ENCODE results near the gene CLIC1. TPM values are rescaled to one million over a fixed set of nuclear protein-coding genes. Genes with fewer than 3 reads are reported as not detected.

The CLIC1 gene
- total RNA-seq, 4 donors from 2014 or later: 253 to 375 (median 362) TPM

DNA sequence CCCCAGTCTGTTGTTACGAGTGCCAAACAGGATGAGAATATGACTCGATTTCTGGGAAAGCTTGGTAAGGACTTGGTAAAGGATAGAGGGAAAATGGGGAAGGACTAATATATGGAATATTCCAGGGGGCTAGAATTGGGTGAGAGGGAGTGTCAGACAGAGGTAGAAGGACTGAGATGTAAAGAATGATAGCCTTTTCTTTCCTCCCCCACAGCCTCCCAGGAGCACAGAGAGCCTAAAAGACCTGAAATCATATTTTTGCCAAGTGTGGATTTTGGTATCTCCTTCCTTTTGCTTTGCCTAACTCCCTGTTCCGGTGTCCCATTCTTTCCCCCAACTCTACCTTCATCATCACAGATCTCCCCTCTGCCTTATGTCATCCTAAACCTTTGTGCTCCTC lies 6.6 kb upstream of the CLIC1 start:
- Histone ChIP-seq H3K36me3 (no peaks in the 10 kb centered on the region), H3K4me1 (peaks cover 5 to 29% (median 25%) of the 10 kb centered on the region in 4 donors), H3K9me3 (no peaks in the 10 kb centered on the region), H3K27me3 (no peaks in the 10 kb centered on the region), H3K4me3 (no peak overlapping the region), H3K27ac (no peak overlapping the region)
- in situ Hi-C loops (cut with MboI; ENCODE audit: low pct_ligation_motif_present in 1 of 4, low pct_unique_long_range_greater_than_20kb in 1 of 4, low sequenced_read_pairs in 3 of 4) (no loop called here), intact Hi-C loops (cut with DNase I; ENCODE audit: low total_unique reads) (no loop called here)
- TF ChIP-seq POLR2AphosphoS5 (IDR thresholded peaks at IDR 0.05) (no peak), EP300 (IDR thresholded peaks at IDR 0.05; ENCODE audit: low read depth) (no peak), POLR2A (IDR thresholded peaks at IDR 0.05) (no peak)
- TF ChIP-seq, protein P1, sequence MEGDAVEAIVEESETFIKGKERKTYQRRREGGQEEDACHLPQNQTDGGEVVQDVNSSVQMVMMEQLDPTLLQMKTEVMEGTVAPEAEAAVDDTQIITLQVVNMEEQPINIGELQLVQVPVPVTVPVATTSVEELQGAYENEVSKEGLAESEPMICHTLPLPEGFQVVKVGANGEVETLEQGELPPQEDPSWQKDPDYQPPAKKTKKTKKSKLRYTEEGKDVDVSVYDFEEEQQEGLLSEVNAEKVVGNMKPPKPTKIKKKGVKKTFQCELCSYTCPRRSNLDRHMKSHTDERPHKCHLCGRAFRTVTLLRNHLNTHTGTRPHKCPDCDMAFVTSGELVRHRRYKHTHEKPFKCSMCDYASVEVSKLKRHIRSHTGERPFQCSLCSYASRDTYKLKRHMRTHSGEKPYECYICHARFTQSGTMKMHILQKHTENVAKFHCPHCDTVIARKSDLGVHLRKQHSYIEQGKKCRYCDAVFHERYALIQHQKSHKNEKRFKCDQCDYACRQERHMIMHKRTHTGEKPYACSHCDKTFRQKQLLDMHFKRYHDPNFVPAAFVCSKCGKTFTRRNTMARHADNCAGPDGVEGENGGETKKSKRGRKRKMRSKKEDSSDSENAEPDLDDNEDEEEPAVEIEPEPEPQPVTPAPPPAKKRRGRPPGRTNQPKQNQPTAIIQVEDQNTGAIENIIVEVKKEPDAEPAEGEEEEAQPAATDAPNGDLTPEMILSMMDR (IDR thresholded peaks at IDR 0.05): no peak
- DNase-seq: no peak
- 83 to 94% methylated on average over 3 of the region's 3 CpGs for WGBS, 2 donors (ENCODE audit: low coverage in 1 of 2)

DNA sequence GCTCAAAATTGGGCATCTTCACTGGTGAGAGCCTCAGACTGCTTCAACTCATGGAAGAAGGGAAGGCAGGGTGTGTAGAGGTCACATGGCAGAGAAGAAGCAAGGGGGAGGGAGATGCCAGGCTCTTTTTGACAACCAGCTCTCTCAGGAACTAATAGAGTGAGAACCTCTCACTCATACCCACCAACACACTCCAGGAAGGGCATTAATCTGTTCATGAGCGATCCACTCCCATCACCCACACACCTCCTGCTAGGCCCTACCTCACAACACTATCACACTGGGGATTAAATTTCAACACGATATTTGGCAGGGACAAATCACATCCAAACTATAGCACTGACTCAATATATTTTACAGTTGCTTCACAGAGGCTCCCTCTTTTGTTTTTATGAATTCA lies 5.5 kb upstream of the CLIC1 start:
- no peak for DNase-seq
- no peak overlapping the region for H3K27ac ChIP-seq
- 81 to 93% methylated on average over 2 of the region's 2 CpGs for whole genome bisulfite sequencing, 2 donors (ENCODE audit: low coverage in 1 of 2)
- TF ChIP-seq POLR2A (IDR thresholded peaks at IDR 0.05): no peak
- TF ChIP-seq EP300 (IDR thresholded peaks at IDR 0.05; ENCODE audit: low read depth): no peak
- TF ChIP-seq POLR2AphosphoS5 (IDR thresholded peaks at IDR 0.05): no peak
- TF ChIP-seq, protein P1 (IDR thresholded peaks at IDR 0.05): no peak
- H3K4me3 ChIP-seq: no peak overlapping the region
- intact Hi-C loops (cut with DNase I; ENCODE audit: low total_unique reads) (no loop called here), in situ Hi-C loops (cut with MboI; ENCODE audit: low pct_ligation_motif_present in 1 of 4, low pct_unique_long_range_greater_than_20kb in 1 of 4, low sequenced_read_pairs in 3 of 4) (no loop called here)
- H3K36me3 ChIP-seq: no peaks in the 10 kb centered on the region
- no peaks in the 10 kb centered on the region for H3K9me3 ChIP-seq
- peaks cover 11 to 40% (median 32%) of the 10 kb centered on the region in 4 donors for H3K4me1 ChIP-seq
- H3K27me3 ChIP-seq: no peaks in the 10 kb centered on the region

DNA sequence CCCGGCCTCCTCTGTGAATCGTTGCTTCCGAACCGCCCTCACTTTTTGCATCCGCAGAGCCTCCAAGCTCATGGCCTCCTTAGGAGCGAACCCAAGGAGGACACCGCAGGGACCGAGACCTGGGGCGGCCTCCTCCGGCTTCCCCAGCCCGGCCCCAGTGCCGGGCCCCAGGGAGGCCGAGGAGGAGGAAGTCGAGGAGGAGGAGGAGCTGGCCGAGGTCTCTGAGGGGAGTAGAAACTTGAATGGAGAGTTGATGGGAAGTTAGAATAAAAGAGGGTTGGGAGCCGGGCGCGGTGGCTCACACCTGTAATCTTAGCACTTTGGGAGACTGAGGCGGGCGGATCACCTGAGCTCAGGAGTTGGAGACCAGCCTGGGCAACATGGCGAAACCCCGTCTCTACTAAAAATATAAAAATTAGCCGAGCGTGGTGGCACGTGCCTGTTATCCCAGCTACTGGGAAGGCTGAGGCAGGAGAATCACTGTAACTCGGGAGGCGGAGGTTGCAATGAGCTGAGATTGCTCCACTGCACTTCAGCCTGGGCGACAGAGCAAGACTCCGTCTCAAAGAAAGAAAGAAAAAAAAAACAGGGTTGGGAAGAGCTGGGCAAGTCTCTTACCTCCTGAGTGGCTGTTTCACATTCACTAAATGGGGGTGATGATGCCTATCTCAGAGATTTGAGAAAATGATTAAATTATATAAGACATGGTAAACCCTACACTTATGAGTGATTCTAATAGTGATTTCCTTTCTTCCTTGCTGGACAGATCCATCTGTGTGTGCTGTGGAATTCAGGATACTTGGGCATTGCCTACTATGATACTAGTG lies 4.3 kb upstream of the CLIC1 start:
- intact Hi-C loops (cut with DNase I; ENCODE audit: low total_unique reads): no loop called here
- Histone ChIP-seq H3K4me1 (peaks cover 13 to 43% (median 37%) of the 10 kb centered on the region in 4 donors), H3K9me3 (no peaks in the 10 kb centered on the region), H3K4me3 (peak overlapping the region; percentile 58 to 73 (median 68)), H3K27ac (peak overlapping the region; percentile 89 to 98 (median 96)), H3K27me3 (no peaks in the 10 kb centered on the region), H3K36me3 (no peaks in the 10 kb centered on the region)
- TF ChIP-seq, protein P1 (IDR thresholded peaks at IDR 0.05): no peak
- TF ChIP-seq EP300 (IDR thresholded peaks at IDR 0.05; ENCODE audit: low read depth) (no peak), POLR2A (IDR thresholded peaks at IDR 0.05) (no peak), POLR2AphosphoS5 (IDR thresholded peaks at IDR 0.05) (no peak)
- DNase-seq: peak; percentile 60
- in situ Hi-C loops (cut with MboI; ENCODE audit: low pct_ligation_motif_present in 1 of 4, low pct_unique_long_range_greater_than_20kb in 1 of 4, low sequenced_read_pairs in 3 of 4): no loop called here
- 16 to 17% methylated on average over 7 to 29 of the region's 29 CpGs for WGBS, 2 donors (ENCODE audit: low coverage in 1 of 2)

DNA sequence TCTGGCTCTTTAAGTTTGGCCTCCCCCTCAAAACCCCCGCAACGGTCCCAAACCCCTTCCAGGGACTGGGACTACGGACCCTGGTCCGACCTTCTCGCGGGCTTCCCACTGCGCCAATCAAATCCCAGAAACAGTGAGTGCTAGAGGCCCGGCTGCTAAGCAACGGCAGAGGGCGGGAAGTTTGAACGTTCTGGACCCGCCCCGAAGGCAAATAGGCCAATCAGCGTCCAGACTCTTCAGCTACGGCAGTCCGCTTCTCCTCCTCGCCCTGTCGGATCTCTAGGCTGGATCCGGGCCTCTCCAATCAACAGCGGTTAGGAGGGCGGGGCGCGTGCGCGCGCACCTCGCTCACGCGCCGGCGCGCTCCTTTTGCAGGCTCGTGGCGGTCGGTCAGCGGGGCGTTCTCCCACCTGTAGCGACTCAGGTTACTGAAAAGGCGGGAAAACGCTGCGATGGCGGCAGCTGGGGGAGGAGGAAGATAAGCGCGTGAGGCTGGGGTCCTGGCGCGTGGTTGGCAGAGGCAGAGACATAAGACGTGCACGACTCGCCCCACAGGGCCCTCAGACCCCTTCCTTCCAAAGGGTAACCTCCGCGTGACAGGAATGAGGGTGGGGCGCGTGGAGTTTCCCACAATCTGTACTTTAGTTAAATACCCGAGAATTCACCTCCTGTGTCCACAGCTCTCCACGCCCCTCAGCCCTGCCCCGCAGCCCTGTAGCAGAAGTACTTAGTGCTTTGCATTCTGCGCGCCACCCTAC lies 3.5 kb upstream of the CLIC1 start, which contains the start of gene MSH5:
Gene MSH5, plus strand, starts transcription at position 367 of the 758 bp plus-strand sequence. CDS start 462 bp downstream, outside the sequence.
- H3K4me1 ChIP-seq: peaks cover 13 to 44% (median 37%) of the 10 kb centered on the region in 4 donors
- in situ Hi-C loops (cut with MboI; ENCODE audit: low pct_ligation_motif_present in 1 of 4, low pct_unique_long_range_greater_than_20kb in 1 of 4, low sequenced_read_pairs in 3 of 4) (loop anchor here in 1 of 4 donors (10.0 kb wide), 1 partner anchor 85 kb away; the partner anchor contains the start of gene HSPA1B), intact Hi-C loops (cut with DNase I; ENCODE audit: low total_unique reads) (no loop called here)
- DNase-seq: peak; percentile 99
- TF ChIP-seq POLR2A (IDR thresholded peaks at IDR 0.05) (peak; percentile 79), POLR2AphosphoS5 (IDR thresholded peaks at IDR 0.05) (peak; percentile 76 to 92 (median 85))
- TF ChIP-seq, protein P1 (IDR thresholded peaks at IDR 0.05): no peak
- no peaks in the 10 kb centered on the region for H3K27me3 ChIP-seq
- 0% methylated on average over 58 of the region's 58 CpGs; no CpG with 5 or more reads in 1 of the 2 donors for WGBS, 2 donors (ENCODE audit: low coverage in 1 of 2)
- H3K9me3 ChIP-seq: no peaks in the 10 kb centered on the region
- H3K36me3 ChIP-seq: no peaks in the 10 kb centered on the region
- H3K27ac ChIP-seq: peak within 1 kb of the TSS; percentile 96 to 99 (median 98)
- peak within 1 kb of the TSS; percentile 58 to 73 (median 68) for H3K4me3 ChIP-seq

All from transverse colon (tissue), 4 donors.